HG02623 (cell line): ENCODE results near the gene ARHGAP42.

Source experiments
- ATAC-seq: cut with Tn5 transposase; IDR thresholded peaks from one replicate; pipeline ENCODE4 v1.9.1; 2021; ENCODE audit warnings: moderate library complexity; ENCODE audit not compliant: unreplicated experiment

ARHGAP42 gene

GRCh38 chr11:100791103-100791502 lies 104.0 kb downstream of the ARHGAP42 start:
- ATAC-seq: no peak

GRCh38 chr11:100791860-100792259 lies 104.8 kb downstream of the ARHGAP42 start:
- no peak for ATAC-seq

- no peak for ATAC-seq
Measured at GRCh38 chr11:100793525-100793924, 106.4 kb downstream of the ARHGAP42 start.

GRCh38 chr11:100794446-100794845 lies 107.4 kb downstream of the ARHGAP42 start:
- no peak for ATAC-seq

- no peak for ATAC-seq
Measured at GRCh38 chr11:100799445-100799844, 112.4 kb downstream of the ARHGAP42 start.

- no peak for ATAC-seq
Measured at GRCh38 chr11:100800202-100800601, 113.1 kb downstream of the ARHGAP42 start.

- ATAC-seq: no peak
Measured at GRCh38 chr11:100801225-100801999, 114.3 kb downstream of the ARHGAP42 start.

GRCh38 chr11:100805506-100806199 lies 118.6 kb downstream of the ARHGAP42 start:
- no peak for ATAC-seq

GRCh38 chr11:100806296-100806695 lies 119.2 kb downstream of the ARHGAP42 start:
- no peak for ATAC-seq

- ATAC-seq: no peak
Measured at GRCh38 chr11:100808904-100809491, 121.9 kb downstream of the ARHGAP42 start.

GRCh38 chr11:100810146-100810545 lies 123.1 kb downstream of the ARHGAP42 start:
- ATAC-seq: no peak

GRCh38 chr11:100810666-100811065 lies 123.6 kb downstream of the ARHGAP42 start:
- no peak for ATAC-seq

- no peak for ATAC-seq
Measured at GRCh38 chr11:100812517-100812916, 125.4 kb downstream of the ARHGAP42 start.

- ATAC-seq: no peak
Measured at GRCh38 chr11:100815787-100816330, 128.8 kb downstream of the ARHGAP42 start.

GRCh38 chr11:100816823-100817222 lies 129.7 kb downstream of the ARHGAP42 start:
- ATAC-seq: no peak

GRCh38 chr11:100817620-100818019 lies 130.5 kb downstream of the ARHGAP42 start:
- ATAC-seq: no peak

- no peak for ATAC-seq
Measured at GRCh38 chr11:100820621-100821020, 133.5 kb downstream of the ARHGAP42 start.

GRCh38 chr11:100821198-100821597 lies 134.1 kb downstream of the ARHGAP42 start:
- ATAC-seq: no peak

GRCh38 chr11:100823360-100823759 lies 136.3 kb downstream of the ARHGAP42 start:
- ATAC-seq: no peak

- no peak for ATAC-seq
Measured at GRCh38 chr11:100824041-100824809, 137.1 kb downstream of the ARHGAP42 start.

GRCh38 chr11:100825626-100826025 lies 138.5 kb downstream of the ARHGAP42 start:
- ATAC-seq: no peak
